Skeletal muscle tissue (tissue), 4 donors: ENCODE measurements around the gene CXCL6. TPM values are rescaled to one million over a fixed set of nuclear protein-coding genes. Genes with fewer than 3 reads are reported as not detected.

Experiments
- H3K27ac ChIP-seq: one replicate; pipeline ENCODE4 v1.7.0; 2013; ENCODE audit warnings: mild to moderate bottlenecking, low read depth, low read length, inconsistent platforms
- H3K27me3 ChIP-seq, 3 donors: one replicate each; pipeline ENCODE4 v1.7.0; 2013; ENCODE audit warnings: low read length in 3 of 3; ENCODE audit not compliant: control insufficient read depth in 3 of 3, insufficient read depth in 3 of 3
- H3K36me3 ChIP-seq, 3 donors: one replicate each; pipeline ENCODE4 v1.7.0; 2013; ENCODE audit warnings: low read length in 3 of 3; ENCODE audit not compliant: control insufficient read depth in 3 of 3, insufficient read depth in 3 of 3
- H3K4me1 ChIP-seq, 3 donors: one replicate each; pipeline ENCODE4 v1.7.0; 2013; ENCODE audit warnings: low read length in 3 of 3, mild to moderate bottlenecking in 3 of 3; ENCODE audit not compliant: control insufficient read depth in 3 of 3, insufficient read depth in 3 of 3
- H3K4me3 ChIP-seq, 3 donors: one replicate each; pipeline ENCODE4 v1.7.0; 2013; ENCODE audit warnings: low read length in 3 of 3
- H3K9ac ChIP-seq, 3 donors: one replicate each; pipeline ENCODE4 v1.7.0; 2013; ENCODE audit warnings: low read length in 3 of 3, mild to moderate bottlenecking in 3 of 3, moderate library complexity in 2 of 3, low read depth in 1 of 3
- H3K9me3 ChIP-seq, 3 donors: one replicate each; pipeline ENCODE4 v1.7.0; 2013; ENCODE audit warnings: low read length in 3 of 3; ENCODE audit not compliant: control insufficient read depth in 3 of 3
- total RNA-seq: library from RNA; depleted of rRNA; stranded (reverse); fragments of >200 nt; gene quantifications from one replicate; pipeline ENCODE4 v1.2.3, GENCODE V29; 2014
- donor health status: Osteomylitis.

Gene CXCL6
- total RNA-seq, 1 donor from 2014 or later, result not detected

- no peak overlapping the region for H3K27ac ChIP-seq
- H3K4me3 ChIP-seq, result no peak overlapping the region
- H3K9me3 ChIP-seq, result no peaks in the 10 kb centered on the region
- no peaks in the 10 kb centered on the region for H3K36me3 ChIP-seq
- H3K9ac ChIP-seq, result no peak overlapping the region
- H3K4me1 ChIP-seq, result peaks cover 2 to 6% (median 4%) of the 10 kb centered on the region in 3 donors
- peaks cover 0 to 13% (median 10%) of the 10 kb centered on the region in 3 donors for H3K27me3 ChIP-seq
These were observed 14.8 kb downstream of the CXCL6 start for GRCh38 chr4:73851293-73851692.

DNA sequence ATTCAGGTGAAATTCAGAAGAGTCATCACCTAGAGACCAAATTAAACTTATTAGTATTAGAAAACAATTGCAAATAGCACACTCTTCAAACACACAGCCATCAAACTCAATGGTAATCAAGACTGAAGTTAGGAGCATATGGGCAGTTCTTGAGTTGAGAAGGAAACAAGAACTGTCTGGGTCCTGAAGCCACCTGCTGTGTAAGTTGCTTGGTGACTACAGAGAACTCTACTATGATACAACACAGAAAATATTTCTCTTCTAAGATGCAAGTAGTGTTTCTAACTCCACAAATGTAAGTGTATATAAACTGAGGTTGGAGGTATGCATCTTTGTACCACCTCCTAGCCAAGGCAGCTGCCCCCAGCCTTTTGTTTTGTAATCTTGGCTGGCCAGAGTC lies 16.3 kb downstream of the CXCL6 start:
- H3K9me3 ChIP-seq, result no peaks in the 10 kb centered on the region
- no peak overlapping the region for H3K27ac ChIP-seq
- no peak overlapping the region for H3K4me3 ChIP-seq
- H3K27me3 ChIP-seq, result peaks cover 0 to 13% (median 10%) of the 10 kb centered on the region in 3 donors
- no peak overlapping the region for H3K9ac ChIP-seq
- H3K36me3 ChIP-seq, result no peaks in the 10 kb centered on the region
- peaks cover 2 to 6% (median 4%) of the 10 kb centered on the region in 3 donors for H3K4me1 ChIP-seq

- Histone ChIP-seq H3K4me3 (no peak within 1 kb of the TSS), H3K4me1 (peaks cover 2 to 6% (median 4%) of the 10 kb centered on the region in 3 donors), H3K9ac (no peak within 1 kb of the TSS), H3K9me3 (no peaks in the 10 kb centered on the region), H3K27ac (no peak within 1 kb of the TSS), H3K36me3 (no peaks in the 10 kb centered on the region), H3K27me3 (peaks cover 0 to 11% (median 10%) of the 10 kb centered on the region in 3 donors)
These were observed 16.8 kb downstream of the CXCL6 start, which contains the start of gene PF4V1 for GRCh38 chr4:73853246-73853704. Gene PF4V1 (plus strand): TSS chr4:73853296. CDS start chr4:73853363, 67 bp downstream.

GRCh38 chr4:73853718-73854473 lies 17.4 kb downstream of the CXCL6 start:
- no peak overlapping the region for H3K9ac ChIP-seq
- peaks cover 2 to 6% (median 4%) of the 10 kb centered on the region in 3 donors for H3K4me1 ChIP-seq
- peaks cover 0 to 11% (median 10%) of the 10 kb centered on the region in 3 donors for H3K27me3 ChIP-seq
- no peak overlapping the region for H3K27ac ChIP-seq
- no peaks in the 10 kb centered on the region for H3K9me3 ChIP-seq
- no peaks in the 10 kb centered on the region for H3K36me3 ChIP-seq
- no peak overlapping the region for H3K4me3 ChIP-seq

DNA sequence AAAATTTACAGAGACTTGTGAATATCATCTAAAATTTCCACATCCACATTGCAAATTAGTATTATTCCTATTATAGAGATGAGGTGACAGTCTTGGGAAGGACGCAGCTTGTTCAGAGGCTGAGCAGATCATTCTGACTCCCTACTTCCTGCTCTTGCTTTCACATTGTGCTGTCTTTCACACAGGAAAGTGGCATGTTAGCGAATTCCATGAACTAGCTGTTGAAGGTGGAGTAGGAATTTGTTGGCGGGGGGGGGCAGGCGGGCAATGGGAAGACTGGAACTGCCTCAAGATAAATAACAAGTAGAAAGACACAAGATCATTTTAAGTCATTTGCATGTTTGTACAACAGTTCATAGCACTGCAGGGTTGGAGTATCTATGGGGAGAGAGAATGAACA lies 18.9 kb downstream of the CXCL6 start:
- Histone ChIP-seq H3K9me3 (no peaks in the 10 kb centered on the region), H3K4me3 (no peak overlapping the region), H3K36me3 (no peaks in the 10 kb centered on the region), H3K9ac (no peak overlapping the region), H3K27me3 (peaks cover 0 to 11% (median 10%) of the 10 kb centered on the region in 3 donors), H3K4me1 (peaks cover 2 to 6% (median 4%) of the 10 kb centered on the region in 3 donors), H3K27ac (no peak overlapping the region)

DNA sequence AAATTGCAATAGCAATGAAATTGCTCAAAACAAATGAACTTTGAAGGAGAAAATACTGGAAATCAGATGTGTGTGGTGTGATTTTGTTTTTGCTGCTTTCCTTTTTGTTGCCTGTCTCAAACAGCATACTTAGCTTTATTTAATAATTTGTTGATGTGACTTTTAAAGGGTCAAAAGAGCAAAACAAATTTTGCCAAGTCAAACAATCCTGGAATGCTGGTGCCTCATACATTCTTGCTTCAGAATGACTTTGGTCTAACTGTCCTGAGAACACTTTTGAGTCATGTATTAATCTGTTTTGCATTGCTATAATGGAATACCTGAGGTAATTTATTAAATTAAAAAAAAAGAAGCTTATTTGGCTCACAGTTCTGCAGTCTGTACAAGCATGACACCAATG lies 20.0 kb downstream of the CXCL6 start:
- H3K27ac ChIP-seq, result no peak overlapping the region

DNA sequence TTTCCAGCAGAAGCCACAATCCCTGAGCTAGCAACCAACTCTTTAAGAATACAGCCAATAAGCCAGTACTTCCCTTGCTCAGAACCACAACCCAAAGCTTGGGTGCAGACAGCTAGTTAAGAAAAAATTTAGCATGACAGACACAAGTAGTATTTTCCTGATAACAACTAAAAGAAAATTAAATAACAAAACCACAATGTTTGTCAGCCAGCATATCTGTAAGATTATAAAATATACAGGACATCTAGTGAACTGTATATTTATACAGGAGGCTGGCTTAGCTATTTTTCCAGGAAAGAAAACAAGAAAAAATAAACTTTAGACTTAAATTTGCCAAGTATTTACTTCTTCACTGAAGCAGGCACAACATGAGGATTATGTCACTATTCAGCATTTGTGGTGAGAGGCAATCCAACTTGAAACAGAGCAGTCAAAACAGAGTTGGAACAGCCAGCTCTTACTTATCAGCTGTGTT lies 23.2 kb downstream of the CXCL6 start:
- no peak overlapping the region for H3K27ac ChIP-seq
- no peak overlapping the region for H3K9ac ChIP-seq
- no peaks in the 10 kb centered on the region for H3K9me3 ChIP-seq
- no peak overlapping the region for H3K4me3 ChIP-seq
- H3K4me1 ChIP-seq, result no peaks in the 10 kb centered on the region
- no peaks in the 10 kb centered on the region for H3K27me3 ChIP-seq
- H3K36me3 ChIP-seq, result no peaks in the 10 kb centered on the region

More for the DNA sequence above, 20.0 kb downstream of the CXCL6 start:
- peaks cover 2 to 6% (median 4%) of the 10 kb centered on the region in 3 donors for H3K4me1 ChIP-seq
- H3K27me3 ChIP-seq, result peaks cover 0 to 11% (median 10%) of the 10 kb centered on the region in 3 donors
- H3K4me3 ChIP-seq, result no peak overlapping the region
- no peak overlapping the region for H3K9ac ChIP-seq
- H3K9me3 ChIP-seq, result no peaks in the 10 kb centered on the region
- no peaks in the 10 kb centered on the region for H3K36me3 ChIP-seq

- Histone ChIP-seq H3K27me3 (no peaks in the 10 kb centered on the region), H3K36me3 (no peaks in the 10 kb centered on the region), H3K9me3 (no peaks in the 10 kb centered on the region), H3K9ac (no peak overlapping the region), H3K4me3 (no peak overlapping the region), H3K27ac (no peak overlapping the region), H3K4me1 (no peaks in the 10 kb centered on the region)
These were observed 23.7 kb downstream of the CXCL6 start for GRCh38 chr4:73860181-73860580.

- H3K27me3 ChIP-seq, result no peaks in the 10 kb centered on the region
- H3K9ac ChIP-seq, result no peak overlapping the region
These were observed 24.4 kb downstream of the CXCL6 start for GRCh38 chr4:73860917-73861316.

DNA sequence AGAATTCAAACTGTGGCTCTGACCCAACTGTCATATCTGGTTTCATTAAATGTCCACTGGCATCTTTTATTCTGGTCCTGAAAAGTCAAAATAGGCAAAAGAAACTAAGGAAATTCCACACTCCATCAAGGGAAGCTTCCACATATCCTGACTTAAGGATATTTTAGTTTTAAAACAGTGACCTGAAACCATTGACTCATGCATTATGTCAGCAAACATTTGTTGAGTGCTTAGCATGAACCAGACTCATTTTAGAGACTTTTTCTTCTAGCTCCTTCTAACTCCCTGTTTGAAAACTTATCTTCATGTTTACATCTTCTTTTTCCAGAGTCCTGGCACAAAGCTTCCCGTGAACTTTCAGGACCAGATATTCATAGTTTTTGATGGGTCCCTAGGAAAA lies 25.8 kb downstream of the CXCL6 start:
- no peaks in the 10 kb centered on the region for H3K9me3 ChIP-seq
- no peak overlapping the region for H3K4me3 ChIP-seq
- no peaks in the 10 kb centered on the region for H3K36me3 ChIP-seq
- no peak overlapping the region for H3K27ac ChIP-seq
- no peaks in the 10 kb centered on the region for H3K27me3 ChIP-seq
- H3K4me1 ChIP-seq, result no peaks in the 10 kb centered on the region
- H3K9ac ChIP-seq, result no peak overlapping the region

More at GRCh38 chr4:73860917-73861316, 24.4 kb downstream of the CXCL6 start:
- Histone ChIP-seq H3K4me3 (no peak overlapping the region), H3K36me3 (no peaks in the 10 kb centered on the region), H3K27ac (no peak overlapping the region), H3K4me1 (no peaks in the 10 kb centered on the region), H3K9me3 (no peaks in the 10 kb centered on the region)
